ENCODE results near the gene FAM209A. TPM values are rescaled to one million over a fixed set of nuclear protein-coding genes. Genes with fewer than 3 reads are reported as not detected.
"Not testable (repeated sequence)": the region's sequence is repeated elsewhere in the genome, so short reads cannot be mapped to it uniquely, and the experiment has no call there.

The FAM209A gene, protein sequence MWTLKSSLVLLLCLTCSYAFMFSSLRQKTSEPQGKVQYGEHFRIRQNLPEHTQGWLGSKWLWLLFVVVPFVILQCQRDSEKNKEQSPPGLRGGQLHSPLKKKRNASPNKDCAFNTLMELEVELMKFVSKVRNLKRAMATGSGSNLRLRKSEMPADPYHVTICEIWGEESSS
- total RNA-seq (2014; rRNA removed; shearing (Covaris generic)): not detected in 2 replicates

- not testable (repeated sequence) for H3K27ac ChIP-seq; DNase-seq; H3K4me1 ChIP-seq; H3K4me3 ChIP-seq; H3K9me3 ChIP-seq (replicated peaks); H3K27me3 ChIP-seq
- H3K36me3 ChIP-seq: peaks cover 13% of the 10 kb centered on the region
Observed at GRCh38 chr20:56524444-56524843, at the start of gene FAM209A. Gene FAM209A, plus strand, starts transcription at chr20:56524744. Its CDS starts 65 bp downstream, at chr20:56524809.

- no peak overlapping the region for H3K27ac ChIP-seq
- H3K9me3 ChIP-seq (replicated peaks): no peaks in the 10 kb centered on the region
- H3K36me3 ChIP-seq: peaks cover 83% of the 10 kb centered on the region
- no peaks in the 10 kb centered on the region for H3K27me3 ChIP-seq
- H3K4me1 ChIP-seq: no peaks in the 10 kb centered on the region
- no peak for DNase-seq
- H3K4me3 ChIP-seq: no peak overlapping the region
Observed at GRCh38 chr20:56483970-56484369, 40.6 kb upstream of the FAM209A start.

DNA sequence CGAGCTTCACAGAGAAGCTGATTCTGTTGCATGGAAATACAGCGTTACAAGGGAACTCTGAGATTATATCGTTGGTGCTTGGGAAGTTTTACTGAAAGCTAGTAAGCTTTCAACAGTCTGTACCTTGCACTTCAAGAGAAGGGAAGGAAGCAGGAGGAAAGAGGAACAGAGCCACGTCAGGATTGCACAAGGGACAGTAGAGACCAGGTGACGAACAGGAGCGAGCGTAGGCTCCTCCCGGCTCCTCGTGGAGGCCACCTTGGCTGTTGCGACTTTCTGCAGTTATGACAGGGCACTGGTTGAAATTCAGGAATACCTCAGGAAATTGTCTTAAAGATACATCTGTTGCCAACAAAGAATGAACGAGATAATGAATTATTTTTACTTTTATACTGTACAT lies 37.3 kb upstream of the FAM209A start:
- no peaks in the 10 kb centered on the region for H3K4me1 ChIP-seq
- H3K36me3 ChIP-seq: peaks cover 79% of the 10 kb centered on the region
- no peak overlapping the region for H3K4me3 ChIP-seq
- no peaks in the 10 kb centered on the region for H3K27me3 ChIP-seq
- no peak overlapping the region for H3K27ac ChIP-seq
- H3K9me3 ChIP-seq (replicated peaks): no peaks in the 10 kb centered on the region
- DNase-seq: no peak

- H3K4me1 ChIP-seq: no peaks in the 10 kb centered on the region
- no peak overlapping the region for H3K27ac ChIP-seq
- H3K4me3 ChIP-seq: no peak overlapping the region
- H3K27me3 ChIP-seq: no peaks in the 10 kb centered on the region
- peaks cover 75% of the 10 kb centered on the region for H3K36me3 ChIP-seq
- no peaks in the 10 kb centered on the region for H3K9me3 ChIP-seq (replicated peaks)
- DNase-seq: no peak
Observed at GRCh38 chr20:56488566-56488965, 36.0 kb upstream of the FAM209A start.

GRCh38 chr20:56501116-56501515 lies 23.4 kb upstream of the FAM209A start:
- H3K4me1 ChIP-seq: no peaks in the 10 kb centered on the region
- no peak overlapping the region for H3K27ac ChIP-seq
- no peaks in the 10 kb centered on the region for H3K9me3 ChIP-seq (replicated peaks)
- H3K4me3 ChIP-seq: no peak overlapping the region
- peaks cover 36% of the 10 kb centered on the region for H3K36me3 ChIP-seq
- DNase-seq: no peak
- H3K27me3 ChIP-seq: no peaks in the 10 kb centered on the region

DNA sequence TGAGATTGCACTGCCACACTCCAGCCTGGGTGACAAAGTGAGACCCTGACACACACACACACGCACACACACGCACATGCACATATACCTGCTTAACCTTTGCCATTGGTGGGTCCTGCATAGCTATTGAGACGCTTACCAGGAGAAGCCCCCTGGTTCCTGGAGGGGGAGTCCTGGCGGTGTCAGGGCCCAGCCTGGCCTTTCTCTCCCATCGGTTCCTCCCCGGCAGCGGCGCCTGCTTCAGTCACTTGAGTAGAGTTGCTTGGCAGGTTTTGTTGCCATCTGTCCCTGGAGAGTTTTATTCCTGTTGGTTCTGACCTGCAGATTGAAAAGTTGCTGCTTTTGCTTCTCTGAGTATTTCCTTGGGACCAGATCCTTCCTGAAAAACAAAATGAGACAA lies 20.6 kb upstream of the FAM209A start:
- Histone ChIP-seq H3K4me1 (no peaks in the 10 kb centered on the region), H3K27me3 (no peaks in the 10 kb centered on the region), H3K9me3 (replicated peaks) (no peaks in the 10 kb centered on the region), H3K36me3 (peaks cover 20% of the 10 kb centered on the region), H3K4me3 (no peak overlapping the region), H3K27ac (no peak overlapping the region)
- no peak for DNase-seq

GRCh38 chr20:56504373-56505005 lies 20.1 kb upstream of the FAM209A start:
- H3K9me3 ChIP-seq (replicated peaks): no peaks in the 10 kb centered on the region
- peaks cover 20% of the 10 kb centered on the region for H3K36me3 ChIP-seq
- no peak overlapping the region for H3K27ac ChIP-seq
- no peaks in the 10 kb centered on the region for H3K27me3 ChIP-seq
- H3K4me1 ChIP-seq: no peaks in the 10 kb centered on the region; the same call in 1 of the 2 replicates
- H3K4me3 ChIP-seq: no peak overlapping the region
- DNase-seq: peak in 1 of 2 experiments; percentile 57

DNA sequence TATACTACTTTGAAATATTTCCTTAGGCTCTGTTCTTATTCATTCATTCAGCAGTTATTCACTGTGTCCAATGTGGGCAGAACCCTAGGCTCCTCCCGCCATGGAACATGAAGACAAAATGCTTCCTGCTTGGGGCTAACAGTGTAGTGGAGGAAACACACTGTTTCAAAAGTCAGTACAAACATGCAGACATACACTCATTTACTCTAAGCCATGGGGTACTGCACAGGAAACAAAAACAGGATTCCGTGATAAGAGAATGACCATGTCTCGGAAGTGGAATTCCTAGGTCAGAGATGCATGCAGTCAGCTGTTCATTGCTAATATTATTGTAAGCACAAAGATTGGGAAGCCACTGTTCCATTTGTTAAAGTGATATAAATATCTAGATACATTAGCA lies 18.4 kb upstream of the FAM209A start:
- H3K27ac ChIP-seq: no peak overlapping the region
- no peak for DNase-seq
- no peaks in the 10 kb centered on the region for H3K27me3 ChIP-seq
- H3K4me1 ChIP-seq: no peaks in the 10 kb centered on the region; the same call in 1 of the 2 replicates
- H3K36me3 ChIP-seq: peaks cover 16% of the 10 kb centered on the region
- H3K4me3 ChIP-seq: no peak overlapping the region
- H3K9me3 ChIP-seq (replicated peaks): no peaks in the 10 kb centered on the region

DNA sequence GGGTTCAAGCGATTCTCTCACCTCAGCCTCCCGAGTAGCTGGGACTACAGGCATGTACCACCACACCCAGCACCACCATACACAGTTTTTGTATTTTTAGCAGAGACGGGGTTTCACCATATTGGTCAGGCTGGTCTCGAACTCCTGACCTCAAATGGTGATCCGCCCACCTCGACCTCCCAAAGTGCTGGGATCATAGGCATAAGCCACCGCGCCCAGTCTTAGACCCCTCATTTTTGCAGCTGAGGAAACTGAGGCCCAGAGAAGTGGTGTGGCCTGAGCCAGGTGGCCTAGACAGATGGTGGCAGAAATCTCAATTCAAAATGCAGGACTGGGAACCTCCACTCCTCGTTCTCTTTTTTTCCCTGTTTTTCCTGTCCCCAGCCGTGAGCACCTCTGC lies 12.6 kb upstream of the FAM209A start:
- no peak overlapping the region for H3K4me3 ChIP-seq
- no peaks in the 10 kb centered on the region for H3K27me3 ChIP-seq
- no peaks in the 10 kb centered on the region for H3K9me3 ChIP-seq (replicated peaks)
- DNase-seq: no peak
- peaks cover 20% of the 10 kb centered on the region for H3K36me3 ChIP-seq
- no peaks in the 10 kb centered on the region; the same call in 1 of the 2 replicates for H3K4me1 ChIP-seq
- H3K27ac ChIP-seq: no peak overlapping the region

GRCh38 chr20:56513161-56514150 lies 11.1 kb upstream of the FAM209A start:
- Histone ChIP-seq H3K36me3 (peaks cover 32% of the 10 kb centered on the region), H3K9me3 (replicated peaks) (no peaks in the 10 kb centered on the region), H3K4me1 (no peaks in the 10 kb centered on the region; the same call in 1 of the 2 replicates), H3K4me3 (no peak overlapping the region), H3K27me3 (no peaks in the 10 kb centered on the region), H3K27ac (no peak overlapping the region)
- no peak for DNase-seq

- no peak for DNase-seq
- Histone ChIP-seq H3K27ac (no peak overlapping the region), H3K27me3 (no peaks in the 10 kb centered on the region), H3K36me3 (peaks cover 54% of the 10 kb centered on the region), H3K4me1 (no peaks in the 10 kb centered on the region), H3K4me3 (no peak overlapping the region), H3K9me3 (replicated peaks) (peaks cover 6% of the 10 kb centered on the region; the same call in 1 of the 2 replicates)
Observed at GRCh38 chr20:56516631-56517030, 7.9 kb upstream of the FAM209A start.

- DNase-seq: no peak
- Histone ChIP-seq H3K27ac (no peak overlapping the region), H3K36me3 (peaks cover 54% of the 10 kb centered on the region), H3K4me3 (no peak overlapping the region), H3K4me1 (no peaks in the 10 kb centered on the region), H3K9me3 (replicated peaks) (peaks cover 6% of the 10 kb centered on the region; the same call in 1 of the 2 replicates), H3K27me3 (no peaks in the 10 kb centered on the region)
Observed at GRCh38 chr20:56517211-56517610, 7.3 kb upstream of the FAM209A start.

GRCh38 chr20:56517641-56518040 lies 6.9 kb upstream of the FAM209A start:
- Histone ChIP-seq H3K27ac (no peak overlapping the region), H3K9me3 (replicated peaks) (peaks cover 6% of the 10 kb centered on the region; the same call in 1 of the 2 replicates), H3K36me3 (peaks cover 54% of the 10 kb centered on the region), H3K27me3 (no peaks in the 10 kb centered on the region), H3K4me1 (no peaks in the 10 kb centered on the region), H3K4me3 (no peak overlapping the region)
- DNase-seq: no peak

- no peak for DNase-seq
- Histone ChIP-seq H3K27me3 (no peaks in the 10 kb centered on the region), H3K4me1 (no peaks in the 10 kb centered on the region), H3K9me3 (replicated peaks) (peaks cover 6% of the 10 kb centered on the region; the same call in 1 of the 2 replicates), H3K27ac (no peak overlapping the region), H3K4me3 (no peak overlapping the region), H3K36me3 (peaks cover 54% of the 10 kb centered on the region)
Observed at GRCh38 chr20:56518126-56518525, 6.4 kb upstream of the FAM209A start.
